Left lung (tissue), 10 donors: ENCODE results near the gene AMPD3. TPM values are rescaled to one million over a fixed set of nuclear protein-coding genes. Genes with fewer than 3 reads are reported as not detected.

Experiments
- ATAC-seq: fragments of 200-7000 bp; cut with Tn5 transposase; one replicate; pipeline ENCODE4 v1.9.1; 2020; ENCODE audit warnings: moderate library complexity
- DNase-seq, 4 donors: peaks; one replicate each; pipeline ENCODE4 v3.0.0-alpha.2; 2013 to 2020
- H3K27ac ChIP-seq, 2 donors: fragments of 200-600 bp; sonication (generic) in 1 of 2; one replicate each; pipeline versions ENCODE4 v1.5.0 to v1.8.0; 2020 to 2021
- H3K27me3 ChIP-seq, 2 donors: fragments of 200-600 bp; sonication (generic) in 1 of 2; one replicate each; pipeline versions ENCODE4 v1.5.0 to v1.8.0; 2020 to 2021
- H3K36me3 ChIP-seq, 2 donors: fragments of 200-600 bp; sonication (generic) in 1 of 2; one replicate each; pipeline versions ENCODE4 v1.5.0 to v1.8.0; 2020 to 2021
- H3K4me1 ChIP-seq, 2 donors: fragments of 200-600 bp; one replicate each; pipeline ENCODE4 v1.8.0; 2021
- H3K4me3 ChIP-seq, 2 donors: fragments of 200-600 bp; sonication (generic) in 1 of 2; one replicate each; pipeline versions ENCODE4 v1.5.0 to v1.8.0; 2020 to 2021; ENCODE audit warnings: mild to moderate bottlenecking in 1 of 2
- H3K9me3 ChIP-seq, 2 donors: fragments of 200-600 bp; sonication (generic) in 1 of 2; one replicate each; pipeline versions ENCODE4 v1.5.0 to v1.8.0; 2020 to 2021
- CTCF ChIP-seq, 2 donors: fragments of 200-600 bp; sonication (generic) in 1 of 2; IDR thresholded peaks; one replicate each; pipeline versions ENCODE4 v1.5.0 to v1.8.0; 2021; ENCODE audit warnings: antibody characterized with exemption in 2 of 2
- intact Hi-C, 2 donors: fragments of 100-400 bp; cut with DNase I; formaldehyde crosslinking; loops; one replicate each; pipeline versions ENCODE4 v1.11.2 to v1.14.2; 2022
- polyA plus RNA-seq, 6 donors: library from polyadenylated mRNA; unstranded; fragments of 120-200 nt; gene quantifications; one replicate each; pipeline ENCODE4 v1.2.1, GENCODE V29; 2013; ENCODE audit not compliant: insufficient read length in 6 of 6
- total RNA-seq, 2 donors: library from RNA; stranded (reverse); fragmentation: NEBNext Ultra II Directional; extraction: Animal tissue kit (Norgen Biotek cat#: 25700); gene quantifications; one replicate each; pipeline ENCODE4 v1.2.1, GENCODE V29; 2021
- donor health status: DM: no; HTN: yes; CAD: no.
- donor health status: DM: no; HTN: no; CAD: no.

Gene AMPD3
- total and polyA plus RNA-seq, 8 donors = 6.6 to 28.8 (median 8.1) TPM

- TF ChIP-seq CTCF (IDR thresholded peaks at IDR 0.05) = no peak
- peaks cover 0 to 88% of the 10 kb centered on the region in 2 donors for H3K36me3 ChIP-seq
- ATAC-seq (no peak), DNase-seq (no peak)
- H3K27ac ChIP-seq = peak overlapping the region in 1 of 2 donors; percentile 40
- intact Hi-C loops = no loop called here
- no peaks in the 10 kb centered on the region for H3K27me3 ChIP-seq
- H3K9me3 ChIP-seq = no peaks in the 10 kb centered on the region
- H3K4me3 ChIP-seq = no peak overlapping the region
- no peaks in the 10 kb centered on the region for H3K4me1 ChIP-seq
Observed at GRCh38 chr11:10477690-10478046, 22.6 kb downstream of the AMPD3 start.

GRCh38 chr11:10478066-10478465, 23.0 kb downstream of the AMPD3 start:
- no peak for TF ChIP-seq CTCF (IDR thresholded peaks at IDR 0.05)
- H3K9me3 ChIP-seq = no peaks in the 10 kb centered on the region

GRCh38 chr11:10478574-10479550, 23.8 kb downstream of the AMPD3 start:
- Histone ChIP-seq H3K27ac (no peak overlapping the region), H3K36me3 (peaks cover 0 to 91% of the 10 kb centered on the region in 2 donors), H3K4me1 (no peaks in the 10 kb centered on the region), H3K4me3 (no peak overlapping the region), H3K27me3 (no peaks in the 10 kb centered on the region), H3K9me3 (no peaks in the 10 kb centered on the region)
- intact Hi-C loops = no loop called here
- DNase-seq (no peak), ATAC-seq (no peak)
- TF ChIP-seq CTCF (IDR thresholded peaks at IDR 0.05) = no peak

More at GRCh38 chr11:10478066-10478465, 23.0 kb downstream of the AMPD3 start:
- Histone ChIP-seq H3K4me3 (no peak overlapping the region), H3K27ac (no peak overlapping the region), H3K27me3 (no peaks in the 10 kb centered on the region), H3K36me3 (peaks cover 0 to 91% of the 10 kb centered on the region in 2 donors), H3K4me1 (no peaks in the 10 kb centered on the region)
- DNase-seq (no peak), ATAC-seq (no peak)
- intact Hi-C loops = no loop called here

GRCh38 chr11:10480026-10480425, 25.0 kb downstream of the AMPD3 start:
- intact Hi-C loops = no loop called here
- no peaks in the 10 kb centered on the region for H3K9me3 ChIP-seq
- no peak for TF ChIP-seq CTCF (IDR thresholded peaks at IDR 0.05)
- H3K27ac ChIP-seq = no peak overlapping the region
- no peak for ATAC-seq
- no peak for DNase-seq
- H3K4me1 ChIP-seq = no peaks in the 10 kb centered on the region
- no peaks in the 10 kb centered on the region for H3K27me3 ChIP-seq
- H3K36me3 ChIP-seq = peaks cover 0 to 91% of the 10 kb centered on the region in 2 donors
- H3K4me3 ChIP-seq = no peak overlapping the region

- Histone ChIP-seq H3K4me3 (no peak overlapping the region), H3K9me3 (no peaks in the 10 kb centered on the region), H3K27ac (no peak overlapping the region), H3K27me3 (no peaks in the 10 kb centered on the region), H3K36me3 (peaks cover 0 to 91% of the 10 kb centered on the region in 2 donors), H3K4me1 (no peaks in the 10 kb centered on the region)
- no peak for TF ChIP-seq CTCF (IDR thresholded peaks at IDR 0.05)
- intact Hi-C loops = no loop called here
- no peak for ATAC-seq
- no peak for DNase-seq
Observed at GRCh38 chr11:10480760-10481159, 25.7 kb downstream of the AMPD3 start.
